Renal cortex interstitium (tissue), 11 donors: ENCODE results near the gene CAPG. TPM values are rescaled to one million over a fixed set of nuclear protein-coding genes. Genes with fewer than 3 reads are reported as not detected.
A peak's percentile ranks its signal among the peaks of the same experiment; 100 is the strongest.

ENCODE experiments used
- DNase-seq, 11 donors: peaks; one replicate each; pipeline ENCODE4 v3.0.0-alpha.2; 2013; ENCODE audit warnings: low read depth in 9 of 11, low spot score in 4 of 11; ENCODE audit errors: extremely low read depth in 1 of 11
- polyA plus RNA-seq, 3 donors: library from polyadenylated mRNA; unstranded; fragments of 120-200 nt; gene quantifications; one replicate each; pipeline ENCODE4 v1.2.1, GENCODE V29; 2013; ENCODE audit not compliant: insufficient read length in 3 of 3

The CAPG gene
- polyA plus RNA-seq, 3 donors = 90.4 to 107 (median 95.5) TPM

GRCh38 chr2:85354286-85355072, 55.7 kb downstream of the CAPG start, which contains the start of the genes ELMOD3 and RETSAT:
ELMOD3 (plus strand) TSS chr2:85354769; CDS start chr2:85357199, 2,430 bp downstream.
RETSAT (minus strand) TSS chr2:85354528; CDS start chr2:85354507, 21 bp downstream.
- peak; percentile 97 to 100 (median 99) for DNase-seq

GRCh38 chr2:85353876-85354285, 56.3 kb downstream of the CAPG start:
- DNase-seq = no peak

GRCh38 chr2:85347599-85347998, 62.6 kb downstream of the CAPG start:
- DNase-seq = no peak

Other genes with a start within 250 kb of the CAPG start
- gene TGOLN2, start 82.4 kb downstream of the CAPG start, polyA plus RNA-seq = 100 to 1,000 TPM; 110 to 139 (median 128) TPM
- gene RETSAT, start 55.8 kb downstream of the CAPG start, polyA plus RNA-seq = 10 to 100 TPM; 22.7 to 30.6 (median 26.0) TPM
- 10 to 100 TPM; 22.9 to 37.1 (median 26.4) TPM for gene ELMOD3, start 55.6 kb downstream of the CAPG start, polyA plus RNA-seq
- gene SH2D6, start 8.3 kb upstream of the CAPG start, polyA plus RNA-seq = 1 to 10 TPM in 2 of 3 donors, under 1 TPM in 1; 0.29 to 1.2 (median 1.1) TPM
- 100 to 1,000 TPM; 339 to 393 (median 381) TPM for gene MAT2A, start 128.8 kb upstream of the CAPG start, polyA plus RNA-seq
- gene GGCX, start 151.1 kb upstream of the CAPG start, polyA plus RNA-seq = 10 to 100 TPM; 36.8 to 41.1 (median 37.0) TPM
- gene VAMP8, start 167.2 kb upstream of the CAPG start, polyA plus RNA-seq = 10 to 100 TPM; 88.1 to 94.9 (median 88.3) TPM
- gene VAMP5, start 174.1 kb upstream of the CAPG start, polyA plus RNA-seq = 10 to 100 TPM; 34.7 to 42.6 (median 38.1) TPM
- gene RNF181, start 185.4 kb upstream of the CAPG start, polyA plus RNA-seq = 100 to 1,000 TPM; 138 to 140 (median 140) TPM
- gene TMEM150A, start 192.3 kb upstream of the CAPG start, polyA plus RNA-seq = 10 to 100 TPM; 34.4 to 44.8 (median 41.6) TPM
- 10 to 100 TPM; 56.2 to 81.2 (median 61.1) TPM for gene C2orf68, start 201.7 kb upstream of the CAPG start, polyA plus RNA-seq
- 10 to 100 TPM; 62.3 to 74.7 (median 68.8) TPM for gene USP39, start 205.8 kb upstream of the CAPG start, polyA plus RNA-seq